GM13977 (cell line): ENCODE data around the gene FCAMR.
A peak's percentile ranks its signal among the peaks of the same experiment; 100 is the strongest.

Experiments used
- DNase-seq: peaks from one replicate; pipeline ENCODE4 v3.0.0; 2012; ENCODE audit warnings: low spot score
- in situ Hi-C: fragments of 300-500 bp; cut with MboI; formaldehyde crosslinking; loops from one replicate; pipeline ENCODE4 v1.12.0; 2022; ENCODE audit warnings: low sequenced_read_pairs, low pct_unique_long_range_greater_than_20kb, mixed read lengths, inconsistent platforms; ENCODE audit not compliant: unreplicated experiment
- TF ChIP-seq, protein P1 (sequence below): IDR thresholded peaks from 2 replicates; pipeline ENCODE4 v1.5.1; 2012; ENCODE audit warnings: mild to moderate bottlenecking, control low read depth; ENCODE audit not compliant: insufficient read depth; ENCODE audit errors: extremely low read depth, missing control alignments

Gene FCAMR

DNA sequence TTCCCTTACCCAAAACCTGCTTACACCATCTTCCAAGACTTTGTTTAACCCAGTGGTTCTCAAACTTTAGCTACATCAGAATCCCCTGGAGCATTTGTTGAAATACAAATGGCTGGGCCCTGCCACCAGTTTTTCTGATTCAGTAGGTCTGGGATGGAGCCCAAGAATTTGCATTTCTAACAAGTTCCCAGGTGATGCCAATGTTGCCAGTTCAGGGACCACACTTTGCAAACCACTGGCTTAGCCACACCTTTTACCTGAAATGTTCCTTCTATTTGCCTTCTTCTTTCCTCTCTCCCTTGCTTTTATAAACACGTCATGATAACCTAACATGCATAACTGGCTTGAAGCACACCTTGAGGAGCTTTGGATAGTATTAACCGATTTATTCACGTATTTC lies 16.1 kb upstream of the FCAMR start:
- in situ Hi-C loops = no loop called here
- TF ChIP-seq, protein P1, sequence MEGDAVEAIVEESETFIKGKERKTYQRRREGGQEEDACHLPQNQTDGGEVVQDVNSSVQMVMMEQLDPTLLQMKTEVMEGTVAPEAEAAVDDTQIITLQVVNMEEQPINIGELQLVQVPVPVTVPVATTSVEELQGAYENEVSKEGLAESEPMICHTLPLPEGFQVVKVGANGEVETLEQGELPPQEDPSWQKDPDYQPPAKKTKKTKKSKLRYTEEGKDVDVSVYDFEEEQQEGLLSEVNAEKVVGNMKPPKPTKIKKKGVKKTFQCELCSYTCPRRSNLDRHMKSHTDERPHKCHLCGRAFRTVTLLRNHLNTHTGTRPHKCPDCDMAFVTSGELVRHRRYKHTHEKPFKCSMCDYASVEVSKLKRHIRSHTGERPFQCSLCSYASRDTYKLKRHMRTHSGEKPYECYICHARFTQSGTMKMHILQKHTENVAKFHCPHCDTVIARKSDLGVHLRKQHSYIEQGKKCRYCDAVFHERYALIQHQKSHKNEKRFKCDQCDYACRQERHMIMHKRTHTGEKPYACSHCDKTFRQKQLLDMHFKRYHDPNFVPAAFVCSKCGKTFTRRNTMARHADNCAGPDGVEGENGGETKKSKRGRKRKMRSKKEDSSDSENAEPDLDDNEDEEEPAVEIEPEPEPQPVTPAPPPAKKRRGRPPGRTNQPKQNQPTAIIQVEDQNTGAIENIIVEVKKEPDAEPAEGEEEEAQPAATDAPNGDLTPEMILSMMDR = no peak
- no peak for DNase-seq

DNA sequence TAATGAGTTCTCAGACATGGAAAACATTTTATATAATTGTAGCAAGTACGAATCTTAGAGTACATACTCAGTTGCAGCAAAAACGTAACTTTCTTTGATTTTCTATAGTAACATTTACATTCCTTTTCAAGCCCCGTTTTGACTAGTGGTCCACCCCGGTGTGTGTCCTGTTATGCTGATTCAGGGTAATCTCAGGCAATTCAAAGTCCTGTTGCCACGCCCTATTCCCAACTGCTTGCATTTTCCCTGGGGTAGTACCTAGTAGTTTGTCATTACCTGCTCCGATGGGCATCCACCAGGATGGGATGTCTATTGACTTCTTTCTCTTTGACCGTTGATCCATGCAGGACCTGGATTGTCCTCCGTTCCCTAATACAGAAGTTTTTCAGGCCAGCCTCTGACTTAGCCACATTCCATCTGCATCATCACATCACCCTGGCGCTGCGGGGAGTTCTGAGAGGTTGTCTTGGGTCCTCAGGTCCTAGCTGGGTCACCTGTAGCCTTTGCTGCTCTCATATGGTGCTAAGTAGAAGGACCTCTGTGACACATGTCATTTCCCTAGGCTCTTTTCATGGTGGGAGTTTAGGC lies 15.0 kb upstream of the FCAMR start:
- TF ChIP-seq, protein P1 = no peak
- in situ Hi-C loops = no loop called here
- DNase-seq = no peak

DNA sequence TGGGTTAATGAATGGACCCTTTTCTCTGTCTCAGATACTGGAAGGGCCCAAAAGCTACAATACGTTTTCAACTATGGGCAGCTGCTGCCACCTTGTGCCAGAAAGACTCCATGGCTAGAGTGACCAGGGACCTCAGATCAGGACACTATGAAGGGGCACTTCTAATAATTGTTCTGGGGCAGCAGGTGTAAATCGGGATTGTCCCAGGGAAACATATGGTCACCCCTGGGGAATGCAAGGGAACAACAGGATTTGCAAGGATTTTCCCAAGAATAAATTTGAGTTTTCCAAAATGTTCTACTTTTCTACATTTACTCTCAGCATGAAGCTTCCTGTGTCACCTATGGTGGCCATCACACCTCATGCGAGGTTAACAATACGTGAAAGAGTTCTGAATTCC lies 12.0 kb upstream of the FCAMR start:
- DNase-seq = peak; percentile 67
- in situ Hi-C loops = loop anchor here (5.0 kb wide), 1 partner anchor 65 kb away; no protein-coding TSS in a partner anchor
- TF ChIP-seq, protein P1 = peak; percentile 82

DNA sequence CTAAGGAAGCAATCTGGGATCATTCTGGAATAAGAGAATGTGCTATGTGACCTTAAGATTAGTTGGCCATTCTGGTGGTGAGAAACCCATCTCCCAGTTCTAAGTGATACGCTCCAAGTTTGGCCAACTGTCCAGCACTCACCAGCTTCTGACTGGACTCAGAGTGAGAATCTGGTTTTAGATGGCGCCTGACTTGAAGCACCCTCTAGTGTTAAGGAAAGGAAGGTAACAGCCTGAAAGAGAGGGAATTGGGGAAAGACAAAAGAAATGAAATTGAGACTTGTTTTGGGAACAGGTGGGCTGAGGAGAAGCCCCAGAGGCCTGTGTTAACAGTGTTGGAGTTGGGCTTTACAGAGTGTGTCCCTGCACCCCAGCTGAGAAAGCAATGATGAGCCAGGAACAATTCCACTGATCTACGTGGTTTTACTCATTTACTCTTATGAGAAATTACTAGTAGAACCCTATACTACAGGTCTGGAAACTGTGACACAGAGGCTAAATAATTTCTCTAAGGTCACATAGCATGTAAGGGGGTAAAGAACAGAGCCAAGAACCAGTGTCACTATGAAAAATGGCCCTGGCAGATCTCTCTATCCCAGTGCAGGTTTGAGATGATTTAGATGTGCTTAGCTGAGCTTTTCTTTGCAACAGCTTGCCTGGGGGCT lies 9.3 kb upstream of the FCAMR start:
- DNase-seq = peak; percentile 24
- in situ Hi-C loops = loop anchor here (5.0 to 10.0 kb wide), 2 partner anchors 62 to 255 kb away; no protein-coding TSS in a partner anchor
- TF ChIP-seq, protein P1 = peak; percentile 74

DNA sequence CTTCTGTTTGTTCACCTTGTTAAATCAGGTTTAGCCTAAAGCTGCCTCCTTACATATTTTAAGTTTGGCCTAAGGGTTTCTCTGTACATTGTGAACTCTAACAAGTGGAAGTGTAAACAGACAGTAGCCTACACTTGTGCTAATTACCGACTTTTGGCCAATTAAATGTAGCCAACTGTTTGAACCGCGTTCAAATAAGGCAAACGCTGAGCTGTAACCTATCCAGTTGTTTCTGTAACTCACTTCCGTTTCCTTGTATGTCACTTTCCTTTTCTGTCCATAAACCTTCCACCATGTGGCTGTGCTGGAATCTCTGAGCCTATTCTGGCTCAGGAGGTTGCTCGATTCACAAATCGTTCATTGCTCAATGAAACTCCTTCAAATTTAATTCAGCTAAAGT lies 8.0 kb upstream of the FCAMR start:
- TF ChIP-seq, protein P1 = no peak
- no peak for DNase-seq
- in situ Hi-C loops = loop anchor here (10.0 kb wide), 1 partner anchor 253 kb away; no protein-coding TSS in a partner anchor

DNA sequence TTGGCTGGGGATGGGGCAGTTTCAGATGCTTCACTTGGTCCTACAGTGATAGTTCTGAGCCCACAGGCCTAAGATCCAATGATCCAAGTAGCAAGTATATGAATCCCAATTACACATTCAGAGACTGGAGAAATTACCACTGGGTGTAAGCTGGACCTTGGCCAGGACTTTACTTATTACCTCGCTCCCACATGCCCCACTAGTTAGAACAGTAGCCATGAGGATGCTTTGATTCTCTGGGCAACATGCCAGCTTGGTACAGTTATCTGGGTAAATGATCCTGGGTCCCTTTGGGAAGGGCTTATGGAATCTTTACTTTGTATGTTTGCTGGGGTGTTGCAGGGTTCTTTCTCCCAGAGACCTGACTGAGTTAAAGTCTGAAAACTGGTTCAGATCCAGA lies 5.0 kb upstream of the FCAMR start:
- in situ Hi-C loops = loop anchor here (10.0 kb wide), 1 partner anchor 251 kb away; no protein-coding TSS in a partner anchor
- DNase-seq = no peak
- TF ChIP-seq, protein P1 = no peak
